CD4-positive, alpha-beta T cell treated with Interleukin-6 at 100 ng/mL for 8 hours (primary cell): ENCODE results near the gene RGS11.

ENCODE experiments used
- DNase-seq: peaks from one replicate; pipeline ENCODE4 v3.0.0-alpha.2; 2020; ENCODE audit warnings: mixed read lengths, low spot score

The RGS11 gene

DNA sequence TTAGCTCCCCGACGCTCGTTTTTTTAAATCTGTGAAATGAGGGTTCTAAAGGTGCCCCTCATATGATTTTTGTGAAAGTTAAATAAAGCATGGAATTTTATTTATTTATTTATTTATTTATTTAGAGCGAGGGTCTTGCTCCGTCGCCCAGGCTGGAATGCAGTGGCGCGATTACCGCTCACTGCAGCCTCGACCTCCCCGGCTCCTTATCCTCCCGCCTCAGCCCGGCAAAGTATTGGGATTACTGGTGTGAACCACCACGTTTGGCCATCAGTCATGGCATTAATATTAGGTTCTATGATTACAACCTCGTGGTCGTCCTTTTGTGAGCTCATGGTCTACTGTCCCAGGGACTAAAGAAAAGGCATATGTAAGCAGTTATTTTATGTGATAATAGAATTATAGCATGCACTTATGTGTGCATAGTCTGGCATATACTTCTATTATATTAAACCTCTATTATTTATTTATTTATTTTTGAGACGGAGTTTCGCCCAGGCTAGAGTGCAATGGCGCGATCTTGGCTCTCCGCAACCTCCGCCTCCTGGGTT, 45.9 kb downstream of the RGS11 start:
- DNase-seq = no peak

DNA sequence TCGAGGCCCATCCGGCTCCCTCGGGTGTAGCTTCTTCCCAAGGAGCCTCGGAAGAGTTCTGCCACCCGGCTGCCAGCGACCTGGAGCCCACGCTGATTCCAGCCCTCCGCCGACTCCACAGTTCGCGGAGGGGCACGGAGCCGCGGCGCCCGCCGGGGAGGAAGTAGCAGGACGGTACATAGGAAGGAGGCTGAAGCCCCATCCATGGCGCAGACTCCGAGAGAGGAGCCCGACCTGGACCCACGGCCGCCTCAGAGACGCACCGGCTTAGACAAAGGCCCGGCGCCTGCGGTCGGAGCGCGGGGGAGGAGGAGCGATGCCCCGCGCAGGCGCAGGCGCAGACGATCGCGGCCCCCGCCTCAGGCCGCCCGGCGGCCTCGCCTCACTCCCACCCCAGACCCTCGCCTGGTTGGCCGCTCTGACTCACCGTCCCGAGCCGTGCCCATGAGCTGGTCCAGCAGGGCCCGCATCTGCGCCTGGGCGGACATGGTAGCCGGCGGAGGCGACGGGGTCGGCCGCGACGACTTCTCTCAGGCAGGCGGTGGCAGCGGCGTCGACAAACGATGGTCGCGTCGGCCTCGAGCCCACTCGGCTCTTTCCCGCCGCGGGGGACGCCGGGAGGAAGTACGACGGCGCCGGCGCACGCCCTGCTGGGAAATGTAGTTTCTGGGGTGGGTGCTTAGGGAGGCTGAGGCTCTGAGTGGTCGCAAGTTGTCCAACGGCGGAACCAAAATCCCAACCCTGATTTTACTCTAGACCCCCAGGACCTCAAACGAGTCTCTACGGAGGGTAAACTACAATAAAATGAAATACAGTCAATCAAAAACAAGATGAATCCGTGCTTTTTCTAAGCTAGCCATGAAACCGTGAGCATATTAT, 46.7 kb downstream of the RGS11 start, which contains the start of gene LUC7L:
Gene LUC7L, minus strand, starts transcription at position 598 of the 879 bp plus-strand sequence. Its CDS starts 110 bp downstream, at position 488.
- peak; percentile 79 for DNase-seq

GRCh38 chr16:228151-228851, 47.4 kb downstream of the RGS11 start:
- no peak for DNase-seq

DNA sequence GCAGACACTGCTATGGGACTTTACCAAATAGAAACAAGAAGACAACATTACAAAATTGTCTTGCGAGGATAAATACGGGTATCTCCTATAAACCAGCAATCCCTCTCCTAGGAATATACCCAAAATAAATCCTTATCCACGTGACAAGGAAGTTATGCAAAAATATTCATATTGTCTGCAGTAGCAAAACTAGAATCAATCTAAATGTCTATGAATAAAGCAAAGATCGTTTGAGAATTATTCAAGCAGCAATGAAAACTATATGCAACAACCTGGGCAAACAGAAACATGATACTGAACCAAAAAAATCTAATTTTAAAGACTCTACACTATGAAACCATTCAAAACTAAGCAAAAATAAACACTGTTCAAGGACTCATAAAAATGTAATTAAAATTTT, 55.7 kb downstream of the RGS11 start:
- DNase-seq = no peak
